SH-SY5Y (cell line): ENCODE data around the gene SCOC.

ENCODE experiments used
- GATA2 ChIP-seq: IDR thresholded peaks from 2 replicates; pipeline ENCODE4 v1.6.1; 2011; ENCODE audit warnings: mild to moderate bottlenecking, low read depth, low read length
- GATA3 ChIP-seq: IDR thresholded peaks from 2 replicates; pipeline ENCODE4 v1.6.1; 2011; ENCODE audit warnings: low read depth, mild to moderate bottlenecking, low read length, moderate library complexity

The SCOC gene

GRCh38 chr4:140388015-140388414, 14.6 kb downstream of the SCOC start:
- TF ChIP-seq GATA2, result no peak
- TF ChIP-seq GATA3, result no peak

- no peak for TF ChIP-seq GATA3
- no peak for TF ChIP-seq GATA2
Measured at GRCh38 chr4:140395668-140396067, 22.2 kb downstream of the SCOC start.

- TF ChIP-seq GATA3, result no peak
- TF ChIP-seq GATA2, result no peak
Measured at GRCh38 chr4:140400111-140400510, 26.7 kb downstream of the SCOC start.

GRCh38 chr4:140406292-140406691, 32.8 kb downstream of the SCOC start:
- TF ChIP-seq GATA2 (no peak), GATA3 (no peak)

GRCh38 chr4:140408974-140409373, 35.5 kb downstream of the SCOC start:
- TF ChIP-seq GATA2 (no peak), GATA3 (no peak)

- TF ChIP-seq GATA3, result no peak
- TF ChIP-seq GATA2, result no peak
Measured at GRCh38 chr4:140423106-140423505, 49.7 kb downstream of the SCOC start.

- TF ChIP-seq GATA2, result no peak
- no peak for TF ChIP-seq GATA3
Measured at GRCh38 chr4:140426610-140427105, 53.2 kb downstream of the SCOC start.

GRCh38 chr4:140427106-140427918, 53.9 kb downstream of the SCOC start, which contains the start of gene CLGN:
TSS of gene CLGN (minus strand) at chr4:140427648. CDS start at chr4:140413078, 14,570 bp downstream.
- TF ChIP-seq GATA2, result no peak
- TF ChIP-seq GATA3, result no peak

- TF ChIP-seq GATA3 (no peak), GATA2 (no peak)
Measured at GRCh38 chr4:140427919-140428471, 54.5 kb downstream of the SCOC start.
